Esophagus muscularis mucosa (tissue), 3 donors: ENCODE results near the gene EEF1AKMT2.

ENCODE experiments used
- POLR2AphosphoS5 ChIP-seq, 2 donors: sonication (generic); formaldehyde crosslinking; IDR thresholded peaks; one replicate each; pipeline ENCODE4 v1.6.1; 2017; ENCODE audit warnings: antibody characterized with exemption in 2 of 2
- TF ChIP-seq, protein P1 (sequence below), 3 experiments: fragments of 200-600 bp in 2 of 3; fragments of 450-650 bp in 1 of 3; sonication (generic) in 2 of 3; IDR thresholded peaks; one replicate each; pipeline ENCODE4 v1.5.1; 2017 to 2019; ENCODE audit warnings: antibody characterized with exemption in 3 of 3, mild to moderate bottlenecking in 2 of 3, moderate library complexity in 1 of 3

DNA sequence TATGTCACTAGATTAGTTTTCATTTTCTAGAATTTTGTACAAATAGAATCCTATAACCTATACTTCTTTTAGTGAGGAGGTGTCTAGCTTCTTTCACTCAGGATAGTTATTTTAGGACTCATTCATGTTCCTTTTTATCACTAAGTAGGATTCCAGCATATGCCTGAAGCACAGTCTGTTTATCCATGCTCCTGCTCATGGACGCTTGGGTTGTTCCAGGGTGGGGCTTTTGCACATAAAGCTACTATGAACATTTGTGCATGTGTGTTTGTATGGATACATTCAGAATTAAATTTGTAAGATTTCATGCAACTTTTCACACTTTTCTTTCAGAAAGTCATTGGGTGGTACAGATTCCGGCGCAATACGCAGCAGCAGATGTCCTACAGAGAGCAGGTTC lies 34.6 kb upstream of the EEF1AKMT2 start:
- TF ChIP-seq POLR2AphosphoS5 (IDR thresholded peaks at IDR 0.05) = no peak
- TF ChIP-seq, protein P1, sequence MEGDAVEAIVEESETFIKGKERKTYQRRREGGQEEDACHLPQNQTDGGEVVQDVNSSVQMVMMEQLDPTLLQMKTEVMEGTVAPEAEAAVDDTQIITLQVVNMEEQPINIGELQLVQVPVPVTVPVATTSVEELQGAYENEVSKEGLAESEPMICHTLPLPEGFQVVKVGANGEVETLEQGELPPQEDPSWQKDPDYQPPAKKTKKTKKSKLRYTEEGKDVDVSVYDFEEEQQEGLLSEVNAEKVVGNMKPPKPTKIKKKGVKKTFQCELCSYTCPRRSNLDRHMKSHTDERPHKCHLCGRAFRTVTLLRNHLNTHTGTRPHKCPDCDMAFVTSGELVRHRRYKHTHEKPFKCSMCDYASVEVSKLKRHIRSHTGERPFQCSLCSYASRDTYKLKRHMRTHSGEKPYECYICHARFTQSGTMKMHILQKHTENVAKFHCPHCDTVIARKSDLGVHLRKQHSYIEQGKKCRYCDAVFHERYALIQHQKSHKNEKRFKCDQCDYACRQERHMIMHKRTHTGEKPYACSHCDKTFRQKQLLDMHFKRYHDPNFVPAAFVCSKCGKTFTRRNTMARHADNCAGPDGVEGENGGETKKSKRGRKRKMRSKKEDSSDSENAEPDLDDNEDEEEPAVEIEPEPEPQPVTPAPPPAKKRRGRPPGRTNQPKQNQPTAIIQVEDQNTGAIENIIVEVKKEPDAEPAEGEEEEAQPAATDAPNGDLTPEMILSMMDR (IDR thresholded peaks at IDR 0.05) = no peak
